DMS53 treated with DMSO at 0.1 percent for 48 hours (cell line): ENCODE measurements around the gene PPP6R1.

Experiments
- DNase-seq: peaks from one replicate; lab custom pipeline; 2025; ENCODE audit not compliant: unreplicated experiment; lab: John Stamatoyannopoulos, UW

The PPP6R1 gene

DNA sequence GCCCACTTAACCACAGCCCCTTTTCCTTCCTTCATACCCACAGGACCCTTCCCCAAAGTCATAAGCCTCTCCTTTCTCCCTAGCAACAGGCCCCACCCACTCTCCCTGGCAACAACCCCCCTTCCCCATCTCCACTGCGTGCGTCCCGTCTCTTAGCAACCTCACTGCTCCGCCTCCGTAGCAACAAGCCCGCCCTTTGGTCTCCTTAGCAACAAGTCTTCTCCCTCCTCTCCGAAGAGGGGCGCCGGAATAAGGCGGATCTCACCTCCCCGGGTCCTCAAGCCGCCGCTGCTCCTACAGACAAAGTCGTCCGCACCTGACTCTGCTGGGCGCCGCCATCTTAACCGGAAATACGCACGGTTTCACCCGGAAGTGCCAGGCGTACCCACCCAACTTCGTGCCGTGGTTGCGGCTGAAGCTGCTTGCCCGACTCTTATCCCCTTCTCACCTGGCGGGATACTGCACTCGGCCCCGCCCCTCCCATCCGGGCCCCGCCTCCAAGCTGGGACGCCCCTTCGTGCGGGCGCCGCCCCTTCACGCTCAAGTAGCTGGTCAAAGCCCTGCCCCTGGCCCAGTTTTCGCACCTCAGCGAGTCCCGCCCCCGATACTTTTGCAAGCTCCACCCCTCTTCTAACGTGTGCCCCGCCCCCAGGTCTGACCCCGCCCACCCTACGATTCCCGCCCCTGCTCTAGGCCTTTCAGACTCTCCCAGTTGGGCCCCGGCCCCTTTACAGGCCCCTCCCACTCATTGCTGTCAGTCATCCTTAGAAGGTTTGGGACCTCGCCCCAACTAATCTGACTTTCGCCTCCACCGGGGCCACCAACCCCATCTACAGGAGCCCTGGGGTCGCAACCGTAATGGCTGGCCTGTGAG is 21.2 kb upstream of the PPP6R1 start, which contains the start of gene HSPBP1:
TSS of gene HSPBP1 (minus strand) at position 341 of the 874 bp plus-strand sequence. CDS start 502 bp downstream, outside the sequence.
- DNase-seq: peak; percentile 91

DNA sequence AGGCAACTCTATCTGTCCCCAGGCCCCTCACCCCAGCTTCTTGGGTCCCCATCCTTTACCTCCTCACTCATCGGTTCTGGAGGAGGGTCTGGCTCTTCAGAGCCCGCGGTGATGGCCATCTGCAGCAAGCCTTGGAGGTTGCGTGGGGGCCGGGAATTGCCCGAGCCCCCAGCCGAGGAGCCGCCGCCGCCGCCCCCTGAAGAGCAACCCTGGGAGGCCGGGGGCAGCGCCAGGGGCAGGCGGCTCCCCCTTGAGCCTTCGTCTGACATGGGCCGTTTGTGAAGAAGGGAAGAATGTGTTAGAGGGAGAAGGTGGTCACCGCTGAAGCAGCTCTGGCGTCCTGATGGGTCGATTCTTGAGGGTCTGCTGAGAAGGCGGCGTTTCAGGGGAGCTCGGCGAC is 20.5 kb upstream of the PPP6R1 start:
- DNase-seq: no peak

DNA sequence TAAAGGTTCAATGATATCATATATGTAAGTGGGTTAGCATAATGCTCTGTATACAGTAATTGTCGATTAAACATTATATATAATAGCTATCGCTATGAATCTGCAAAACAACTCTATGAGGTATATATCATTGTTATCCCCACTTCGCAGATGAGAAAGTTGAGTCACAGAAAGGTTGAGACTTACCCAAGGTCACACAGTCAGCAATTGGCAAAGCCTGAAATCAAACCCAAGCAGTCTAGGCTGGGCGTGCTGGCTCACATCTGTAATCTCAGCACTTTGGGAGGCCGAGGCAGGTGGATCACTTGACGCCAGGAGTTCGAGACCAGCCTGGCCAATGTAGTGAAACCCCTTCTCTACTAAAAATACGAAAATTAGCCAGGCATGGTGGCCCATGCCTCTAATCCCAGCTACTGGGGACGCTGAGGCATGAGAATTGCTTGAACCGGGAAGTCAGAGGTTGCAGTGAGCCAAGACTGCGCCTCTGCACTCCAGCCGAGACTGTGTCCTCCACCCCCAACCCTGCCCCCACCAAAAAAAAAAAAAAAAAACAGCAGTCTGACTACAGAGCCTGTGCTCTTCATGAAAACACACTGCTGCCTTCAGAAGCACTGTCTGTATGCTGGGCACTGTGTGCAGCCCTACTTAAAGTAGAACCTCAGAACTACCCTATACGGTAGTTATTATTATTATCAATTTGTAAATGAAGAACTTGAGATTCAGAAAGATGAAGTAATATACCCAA is 19.7 kb upstream of the PPP6R1 start:
- DNase-seq: no peak

DNA sequence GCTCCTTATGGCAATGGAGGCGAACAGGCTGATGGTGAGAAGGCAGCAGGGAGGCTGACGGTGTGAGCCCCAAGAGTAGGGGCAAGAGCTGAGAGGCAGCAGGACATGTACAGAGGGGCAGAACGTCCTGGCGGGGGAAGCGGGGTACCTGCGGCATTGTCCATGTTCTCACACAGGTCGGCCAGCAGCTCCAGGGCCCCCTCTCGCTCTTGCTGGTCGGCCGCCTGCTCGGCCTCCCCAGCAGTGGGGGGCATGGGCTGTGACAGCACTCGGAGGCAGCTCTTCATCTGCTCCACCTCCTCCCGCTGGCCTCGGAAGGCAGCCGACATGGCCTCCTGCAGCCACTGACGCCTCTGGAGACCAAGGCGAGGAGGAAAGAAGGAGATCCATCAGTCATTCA is 18.7 kb upstream of the PPP6R1 start:
- no peak for DNase-seq

DNA sequence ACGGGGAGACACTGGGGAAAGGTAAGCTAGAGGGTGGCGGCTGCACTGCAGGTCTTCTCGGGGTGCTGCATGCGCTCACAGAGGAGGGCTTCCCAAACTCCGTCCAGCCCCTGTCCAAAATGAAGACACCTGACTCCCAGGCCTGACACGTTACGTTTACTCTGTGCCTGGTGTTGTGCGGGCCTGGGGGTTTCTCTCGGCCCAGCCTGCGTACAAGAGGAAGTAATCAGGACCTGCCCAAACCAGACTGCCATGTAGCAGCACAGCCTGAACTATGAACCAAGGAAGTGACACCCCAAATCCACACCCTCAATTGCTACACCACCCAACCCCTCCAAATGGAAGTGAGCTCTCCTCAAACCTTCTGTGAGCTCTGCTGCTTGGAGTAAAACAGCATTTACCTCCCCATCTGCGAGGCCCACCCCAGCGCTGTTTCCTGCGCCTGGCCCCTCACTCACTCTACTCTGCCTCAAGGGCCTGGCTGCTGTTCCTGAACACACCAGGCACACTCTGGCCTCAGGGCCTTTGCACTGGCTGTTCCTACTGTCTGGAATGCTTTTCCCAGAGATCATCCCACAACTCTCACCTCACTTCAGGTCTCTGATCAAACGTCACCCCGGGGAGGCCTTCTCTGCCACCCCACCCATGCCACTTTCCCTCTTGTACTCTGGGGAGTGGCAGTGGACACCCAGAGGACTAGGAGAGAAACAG is 18.1 kb upstream of the PPP6R1 start:
- DNase-seq: no peak

DNA sequence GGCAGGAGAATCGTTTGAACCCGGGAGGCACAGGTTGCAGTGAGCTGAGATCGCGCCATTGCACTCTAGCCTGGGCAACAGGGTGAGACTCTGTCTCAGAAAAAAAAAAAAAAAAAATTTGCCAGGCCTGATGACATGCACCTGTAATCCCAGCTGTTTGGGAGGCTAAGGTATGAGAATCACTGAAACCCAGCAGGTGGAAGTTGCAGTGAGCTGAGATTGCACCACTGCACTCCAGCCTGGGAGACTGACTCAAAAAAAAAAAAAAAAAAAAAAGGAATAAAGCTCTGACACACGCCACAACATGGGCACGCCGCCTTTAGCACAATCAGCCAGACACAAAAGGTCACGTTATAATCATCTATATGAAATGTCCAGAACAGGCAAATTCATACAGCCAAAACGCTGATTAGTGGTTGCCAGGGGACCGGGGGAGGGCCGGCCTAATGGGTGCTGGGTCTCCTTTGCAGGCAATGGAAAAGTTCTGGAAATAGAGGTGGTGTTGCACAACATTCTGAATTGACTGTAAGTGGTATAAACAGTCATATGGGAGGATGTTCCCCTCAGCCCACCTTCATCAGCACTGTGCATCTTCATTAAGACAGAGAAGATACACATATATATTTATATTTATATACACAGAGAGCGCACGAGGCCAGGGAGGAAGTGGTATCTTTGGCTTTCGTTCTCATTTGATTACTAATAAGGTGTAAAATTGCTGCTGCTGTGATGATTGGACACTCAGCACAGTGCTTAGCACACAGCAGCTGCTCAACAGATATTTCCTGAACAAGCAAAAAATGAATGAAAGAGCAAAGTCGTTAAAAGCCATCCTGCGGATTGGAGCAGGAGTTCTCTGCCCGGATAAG is 17.3 kb upstream of the PPP6R1 start:
- DNase-seq: no peak

DNA sequence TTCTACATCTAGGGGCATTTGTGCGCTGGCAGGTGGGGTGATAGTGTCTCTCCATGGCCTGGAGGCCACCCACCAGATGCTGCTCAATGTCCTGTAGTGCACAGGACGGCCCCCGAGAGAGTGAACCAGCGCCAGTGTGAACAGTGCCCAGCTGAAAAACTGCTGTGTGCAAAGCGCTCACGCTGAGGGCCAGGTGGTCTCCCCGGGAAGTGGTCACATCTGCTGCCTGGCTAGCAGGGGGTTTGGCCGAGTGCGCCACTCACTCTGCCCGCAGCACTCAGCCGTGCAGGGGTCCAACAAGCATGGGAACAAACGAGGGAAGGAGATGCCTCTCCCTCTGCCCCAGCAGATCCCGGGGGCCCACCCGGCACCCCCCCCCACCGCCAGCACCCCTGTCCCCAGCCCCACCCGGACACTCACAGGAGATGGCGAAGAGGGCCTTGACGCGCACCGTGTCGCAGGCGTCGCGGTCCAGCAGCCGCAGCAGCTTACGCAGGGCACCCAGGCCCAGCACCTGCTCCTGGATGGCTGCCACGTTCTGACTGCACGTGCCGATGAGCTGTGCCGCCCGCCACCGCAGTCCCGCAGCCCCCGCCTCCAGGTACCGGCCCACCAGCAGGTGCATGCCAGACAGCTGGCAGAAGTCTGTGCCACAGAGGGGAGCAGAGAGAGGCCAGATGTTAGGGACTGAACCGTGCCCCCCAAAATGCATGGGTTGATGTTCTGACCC is 15.3 kb upstream of the PPP6R1 start:
- DNase-seq: no peak

DNA sequence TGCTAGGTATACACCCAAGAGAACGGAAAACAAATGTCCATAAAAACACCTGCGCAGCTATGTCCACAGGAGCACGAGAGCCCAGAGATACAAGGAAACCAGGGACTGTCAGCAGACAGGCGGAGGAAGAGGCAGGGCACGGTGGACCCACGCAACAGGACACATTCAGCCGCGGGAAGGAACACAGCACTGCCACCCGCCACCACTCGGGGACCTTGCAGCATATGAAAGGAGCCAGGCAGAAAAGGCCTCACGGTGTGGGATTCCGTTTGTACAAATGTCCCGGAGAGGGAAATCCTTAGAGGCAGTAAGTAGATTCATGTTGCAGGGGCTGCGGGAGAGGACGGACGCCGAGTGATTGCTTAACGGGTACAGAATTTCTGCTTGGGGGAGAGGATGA is 13.3 kb upstream of the PPP6R1 start:
- no peak for DNase-seq

DNA sequence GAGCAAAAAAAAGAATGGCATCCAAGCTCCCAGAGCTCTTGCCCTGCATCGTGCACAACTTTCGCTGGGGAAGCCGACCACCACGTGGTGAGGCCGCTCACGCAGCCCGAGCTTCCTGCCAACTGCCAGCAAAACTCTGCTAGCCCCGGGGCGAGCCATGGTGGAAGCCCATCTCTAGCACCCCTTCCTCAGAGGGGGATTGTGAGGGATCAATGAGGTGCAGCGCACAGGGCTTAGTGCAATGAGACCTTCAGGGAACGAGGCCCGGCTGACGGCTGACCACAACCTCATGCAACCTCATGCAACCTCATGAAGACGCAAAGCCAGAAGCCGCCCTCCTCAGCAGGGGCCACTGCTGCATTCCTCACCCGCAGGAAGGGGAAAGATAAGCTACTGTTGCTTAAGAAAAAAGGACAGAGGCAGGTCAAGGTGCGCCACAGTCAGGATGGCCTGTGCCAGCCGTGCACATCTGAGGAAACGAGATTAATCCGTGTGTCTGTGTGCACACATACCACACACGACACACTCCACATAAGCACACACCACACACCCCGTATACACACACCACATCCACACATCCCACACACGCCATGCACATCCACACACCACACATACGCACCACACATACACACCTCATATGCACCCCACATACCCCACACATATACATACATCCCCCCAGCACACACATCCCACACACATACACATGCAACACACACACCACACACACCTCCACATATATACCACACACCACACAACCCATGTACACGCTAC is 11.5 kb upstream of the PPP6R1 start:
- DNase-seq: no peak

DNA sequence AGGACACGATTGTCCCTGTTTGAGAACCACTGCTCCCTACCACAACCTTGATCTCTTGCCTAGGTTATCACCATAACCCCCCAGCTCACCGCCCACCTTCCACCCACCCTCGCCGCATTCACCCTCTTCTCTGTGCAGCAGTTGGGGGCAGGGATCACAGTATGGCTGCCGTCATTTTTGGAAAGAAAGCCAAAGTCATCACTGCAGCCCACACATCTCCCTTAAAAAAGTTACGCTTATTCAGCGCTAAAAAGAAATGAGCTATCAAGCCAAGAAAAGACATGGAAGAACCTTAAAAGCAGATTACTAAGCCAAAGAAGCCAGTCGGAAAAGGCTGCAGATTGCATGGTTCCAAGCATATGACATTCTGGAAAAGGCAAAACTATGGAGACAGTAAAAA is 10.5 kb upstream of the PPP6R1 start:
- DNase-seq: no peak

DNA sequence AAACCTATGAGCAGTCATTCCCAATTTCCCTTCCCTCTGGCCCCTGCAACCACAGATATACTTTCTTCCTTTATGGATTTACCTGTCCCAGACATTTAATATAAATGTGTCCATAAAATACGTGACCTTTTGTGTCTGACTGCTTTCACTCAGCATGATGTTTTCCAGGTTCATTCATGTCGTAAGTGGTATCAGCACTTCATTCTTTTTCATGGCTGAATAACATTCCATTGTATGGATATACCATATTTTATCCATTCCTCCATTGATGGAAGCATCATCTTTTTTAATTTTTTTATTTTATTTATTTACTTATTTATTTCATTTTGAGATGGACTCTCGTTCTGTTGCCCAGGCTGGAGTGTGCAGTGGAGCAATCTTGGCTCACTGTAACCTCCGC is 8.0 kb upstream of the PPP6R1 start:
- DNase-seq: no peak

DNA sequence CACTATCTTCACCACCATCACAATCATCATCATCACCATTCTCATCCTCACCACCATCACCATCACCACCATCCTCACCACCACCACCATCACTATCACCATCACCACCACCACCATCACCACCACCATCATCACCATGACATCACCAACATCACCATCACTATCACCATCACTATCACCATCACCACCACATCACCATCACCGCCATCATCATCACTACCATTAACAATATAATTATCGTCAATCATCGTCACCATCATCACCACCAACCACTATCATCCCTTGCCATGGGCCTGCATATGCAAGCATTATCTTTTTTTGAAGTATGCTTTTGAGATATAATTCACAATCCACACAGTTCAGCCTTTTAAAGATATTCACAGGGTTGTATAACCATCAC is 7.6 kb upstream of the PPP6R1 start:
- no peak for DNase-seq

DNA sequence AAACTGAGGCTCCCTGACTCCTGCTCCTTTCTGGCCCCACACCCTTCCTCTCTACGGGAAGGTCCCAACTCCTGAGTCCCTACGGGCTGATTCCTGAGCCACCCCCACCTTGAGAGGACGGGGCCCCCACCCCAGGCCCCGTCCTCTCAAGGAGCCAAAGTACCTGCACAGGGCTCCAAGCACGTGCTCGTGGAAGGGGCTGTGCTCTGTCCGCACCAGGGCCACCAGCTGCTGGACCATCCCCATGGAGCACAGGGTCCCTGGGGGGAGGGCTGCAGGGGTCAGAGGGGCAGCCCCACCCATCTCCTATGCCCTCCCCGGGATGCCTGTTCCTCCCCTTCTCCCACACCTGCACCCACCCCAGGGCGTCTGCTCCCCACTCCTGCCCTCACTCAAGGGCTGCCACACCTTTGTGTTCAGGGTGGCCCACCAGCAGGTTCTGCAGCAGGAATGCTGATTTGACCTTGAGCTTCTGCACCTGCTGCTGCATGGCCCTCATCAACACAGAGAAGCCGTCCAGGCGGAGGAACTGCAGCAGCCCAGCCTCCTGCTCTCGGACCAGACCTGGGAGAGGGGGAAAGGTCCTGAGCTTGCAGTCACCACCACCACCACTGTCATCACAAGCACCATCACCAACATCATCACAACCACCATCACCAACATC is 7.0 kb upstream of the PPP6R1 start:
- DNase-seq: no peak

DNA sequence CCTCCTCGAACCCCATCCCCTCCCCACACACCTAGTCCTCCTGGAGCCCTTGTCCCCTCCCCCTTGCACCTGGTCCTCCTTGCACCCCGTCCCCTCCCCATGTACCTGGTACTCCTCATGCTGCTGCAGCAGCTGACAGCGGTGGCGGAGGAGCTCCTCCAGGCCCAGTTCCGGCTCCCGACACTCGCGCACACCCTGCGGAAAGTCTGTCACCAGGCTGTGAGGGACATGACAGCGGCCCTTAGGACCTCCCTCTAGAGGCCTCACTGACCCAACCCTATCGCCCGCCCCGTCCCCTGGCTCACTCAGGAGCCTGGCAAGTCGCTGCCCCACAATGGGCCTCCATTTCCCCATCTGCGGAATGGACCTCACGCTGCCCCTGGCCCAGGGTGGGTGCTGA is 6.4 kb upstream of the PPP6R1 start:
- no peak for DNase-seq

DNA sequence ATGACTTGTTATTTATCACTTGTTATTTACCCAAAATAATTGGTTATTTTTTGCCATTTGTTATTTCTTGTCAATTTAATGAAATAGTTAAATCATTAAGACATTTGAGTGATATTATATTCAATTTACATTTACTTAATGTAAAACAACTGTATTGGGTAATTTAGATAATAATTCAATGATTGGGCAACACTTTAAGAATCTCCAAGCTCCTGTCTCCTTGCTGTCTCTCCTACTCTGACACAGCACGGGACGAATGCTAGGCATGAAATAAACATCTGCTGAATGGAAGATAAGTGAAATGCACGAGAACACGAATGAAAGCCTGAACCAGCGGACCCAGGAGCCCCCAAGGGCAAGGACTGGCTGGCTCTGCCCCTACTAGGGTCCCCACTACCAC is 5.7 kb upstream of the PPP6R1 start:
- DNase-seq: no peak

DNA sequence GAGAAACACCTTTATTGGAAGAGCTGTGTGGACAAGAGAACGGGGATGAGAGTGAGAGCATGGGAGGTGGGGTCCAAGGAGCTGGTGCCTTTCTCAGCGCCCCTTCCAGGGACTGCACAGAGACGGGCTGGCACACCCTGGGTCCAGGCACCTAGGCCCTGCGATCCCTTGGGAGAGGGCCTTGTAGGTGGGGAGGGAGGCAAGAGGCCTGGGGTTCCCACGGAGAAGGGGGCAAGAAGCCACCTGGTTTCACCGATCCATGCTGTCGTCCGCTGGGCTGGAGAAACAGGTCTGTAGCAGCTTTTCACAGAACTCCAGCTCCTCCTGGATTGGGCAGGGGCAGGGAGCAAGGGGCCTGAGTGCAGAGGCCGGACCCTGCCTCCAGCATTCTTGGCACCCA is 3.5 kb upstream of the PPP6R1 start:
- DNase-seq: no peak

DNA sequence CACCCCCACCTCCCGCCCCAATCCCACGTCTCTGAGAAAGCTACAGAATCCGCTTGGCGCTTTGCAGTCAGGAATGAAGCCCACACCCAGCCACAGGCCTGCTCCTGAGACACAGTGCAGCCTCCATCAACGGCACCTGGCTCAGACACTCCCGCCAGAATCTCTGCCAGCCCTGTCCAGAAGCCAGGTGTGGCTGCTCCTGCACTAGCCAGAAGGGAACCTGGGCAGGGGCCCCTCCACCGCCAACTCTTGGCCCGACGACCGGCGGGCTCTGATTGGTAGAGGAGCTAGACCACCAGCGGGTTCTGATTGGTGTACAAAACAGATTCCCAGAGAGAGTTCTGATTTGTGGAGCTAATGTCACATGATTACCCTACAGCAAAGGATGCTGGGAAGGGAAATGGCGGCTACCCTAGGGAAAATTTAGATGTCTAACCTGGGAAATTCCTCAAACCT is 2.9 kb upstream of the PPP6R1 start:
- DNase-seq: no peak

DNA sequence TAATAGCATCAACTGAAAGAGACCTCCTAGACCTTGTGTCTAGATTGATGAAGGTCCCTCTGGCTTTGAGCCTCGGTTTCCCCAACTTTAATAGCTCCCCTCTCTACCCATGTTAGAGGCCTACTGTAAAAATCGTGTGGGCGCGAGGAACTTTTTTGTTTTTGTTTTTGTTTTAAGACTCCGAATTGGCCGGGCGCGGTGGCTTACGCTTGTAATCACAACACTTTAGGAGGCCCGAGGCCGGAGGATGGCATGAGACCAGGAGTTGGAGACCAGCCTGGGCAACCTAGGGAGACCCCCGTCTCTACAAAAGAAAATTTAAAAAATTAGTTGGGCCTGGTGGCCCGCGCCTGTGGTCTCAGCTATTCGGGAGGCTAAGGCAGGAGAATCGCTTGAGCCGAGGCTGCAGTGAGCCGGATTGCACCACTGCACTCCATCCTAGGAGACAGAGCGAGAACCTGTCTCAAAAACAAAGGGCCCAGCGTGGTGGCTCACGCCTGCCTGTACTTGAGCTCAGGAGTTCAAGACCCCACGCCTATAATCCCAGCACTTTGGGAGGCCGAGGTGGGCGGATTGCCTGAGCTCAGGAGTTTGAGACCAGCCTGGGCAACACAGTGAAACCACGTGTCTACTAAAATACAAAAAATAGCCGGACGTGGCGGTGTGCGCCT is 858 bp upstream of the PPP6R1 start:
- no peak for DNase-seq
